ENCODE results near the gene PBX4.

PBX4 gene

GRCh38 chr19:19587771-19588170 is 30.7 kb downstream of the PBX4 start:
- no peak for DNase-seq

DNA sequence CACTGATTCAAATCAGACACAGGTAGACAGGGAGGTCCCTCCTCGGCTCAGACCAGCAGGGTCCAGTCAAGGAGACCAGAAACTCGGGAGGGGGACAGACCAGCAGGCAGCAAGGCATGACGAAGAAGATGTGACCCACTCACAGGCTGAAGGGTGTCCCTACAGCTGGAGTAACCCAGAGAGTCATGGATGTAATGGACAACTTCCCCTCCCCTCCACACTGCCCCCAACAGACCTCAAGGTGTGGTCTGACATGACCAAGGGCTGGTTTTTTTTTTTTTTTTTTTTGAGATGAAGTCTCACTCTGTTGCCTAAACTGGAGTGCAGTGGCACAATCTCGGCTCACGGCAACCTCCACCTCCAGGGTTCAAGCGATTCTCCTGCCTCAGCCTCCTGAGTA is 34.1 kb downstream of the PBX4 start:
- no peak for DNase-seq

GRCh38 chr19:19582471-19582870 is 36.0 kb downstream of the PBX4 start:
- DNase-seq, result no peak

GRCh38 chr19:19581391-19581790 is 37.1 kb downstream of the PBX4 start:
- no peak for DNase-seq

DNA sequence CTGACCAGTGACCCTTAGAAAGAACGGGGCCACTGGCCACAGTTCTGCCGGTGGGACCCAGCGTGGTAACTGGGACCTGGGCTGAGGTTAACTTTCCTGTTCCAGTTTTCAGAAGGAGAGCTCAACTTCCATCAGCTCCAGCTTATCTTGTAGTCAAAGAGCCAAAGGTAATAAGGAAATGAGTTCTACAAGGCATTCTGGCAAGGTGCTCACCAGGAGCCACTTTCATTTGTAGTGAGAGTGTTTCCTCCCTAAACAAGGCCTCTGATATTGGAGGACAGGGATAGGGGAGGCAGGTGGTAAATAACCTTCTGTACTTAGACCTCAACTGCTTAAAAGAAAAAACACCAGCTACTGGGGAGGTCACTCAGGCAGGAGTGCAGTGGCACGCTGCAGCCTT is 38.1 kb downstream of the PBX4 start:
- DNase-seq, result no peak

- DNase-seq, result no peak
Observed at GRCh38 chr19:19579533-19580361, 38.7 kb downstream of the PBX4 start.

DNA sequence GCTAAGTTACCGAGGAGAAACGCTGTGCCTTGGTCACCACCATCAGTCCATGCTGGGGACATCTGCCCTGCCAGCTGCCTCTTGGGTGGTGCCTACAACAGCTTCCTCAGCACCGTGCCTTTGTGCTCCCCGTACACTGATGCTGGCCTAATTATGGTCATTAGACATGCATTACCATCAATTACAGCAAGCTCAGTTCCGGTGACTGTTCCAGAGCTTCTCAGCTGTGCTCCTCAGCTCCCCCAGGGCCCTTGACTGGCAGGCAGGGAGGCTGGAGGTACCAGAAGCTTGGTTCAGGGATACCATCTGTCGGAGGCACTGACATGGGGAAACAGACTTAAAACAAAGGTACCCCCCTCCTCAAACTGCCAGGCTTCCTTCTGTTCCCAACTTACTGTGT is 40.2 kb downstream of the PBX4 start:
- no peak for DNase-seq

- DNase-seq, result no peak
Observed at GRCh38 chr19:19575411-19575810, 43.1 kb downstream of the PBX4 start.

DNA sequence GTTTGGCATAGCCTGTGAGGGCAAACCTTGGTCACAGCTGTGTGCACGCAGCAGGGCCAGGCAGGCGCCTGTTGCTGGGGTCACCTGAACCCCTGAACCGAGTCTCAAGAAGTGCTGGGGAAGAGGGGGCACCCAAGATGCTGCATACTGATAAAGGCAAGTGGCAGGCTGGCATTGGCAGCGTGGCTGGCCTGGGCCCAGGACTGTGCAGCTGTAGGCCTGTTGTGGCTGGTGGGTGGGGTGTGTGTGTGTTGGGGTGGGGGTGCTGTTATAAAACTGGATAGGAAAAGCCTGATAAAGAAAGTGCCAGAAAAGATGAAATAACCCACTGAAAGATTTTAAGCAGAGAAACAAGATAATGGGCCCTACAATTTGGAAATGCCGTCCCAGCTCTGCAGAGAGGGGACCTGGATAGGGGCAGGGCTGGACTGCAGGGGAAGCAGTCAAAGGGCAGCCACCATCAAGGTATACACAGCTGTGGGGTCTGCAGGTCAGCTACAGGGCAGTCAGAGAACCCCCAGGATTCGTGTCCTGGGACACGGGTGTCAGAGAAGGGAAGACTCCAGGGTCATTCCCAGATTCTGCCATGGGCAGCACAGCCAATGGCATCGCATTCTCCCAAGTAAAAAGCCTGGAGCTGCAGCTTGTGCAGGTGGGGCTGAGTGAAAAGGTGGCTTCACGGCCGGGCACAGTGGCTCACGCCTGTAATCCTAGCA is 47.3 kb downstream of the PBX4 start:
- no peak for DNase-seq

DNA sequence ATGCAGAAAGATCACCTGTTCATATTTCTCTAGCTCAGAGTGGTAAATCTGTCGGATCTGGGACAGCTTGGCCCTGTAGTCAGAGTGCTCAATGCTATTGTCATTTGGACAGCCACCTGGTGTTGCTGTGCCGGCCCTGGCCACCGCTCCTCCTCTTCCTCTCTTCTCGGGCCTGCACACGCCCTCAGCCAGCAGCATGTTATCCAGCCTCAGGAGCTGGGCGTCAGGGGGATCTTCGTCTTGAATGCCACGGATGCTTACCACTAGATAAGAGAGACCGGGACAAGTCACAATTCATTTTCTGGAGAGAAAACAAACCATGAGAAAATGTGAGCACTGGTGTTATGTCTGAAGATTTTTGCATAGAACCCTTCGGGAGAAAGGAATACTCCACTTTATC is 47.9 kb downstream of the PBX4 start:
- no peak for DNase-seq

GRCh38 chr19:19568802-19569756 is 49.4 kb downstream of the PBX4 start:
- DNase-seq, result no peak

- no peak for DNase-seq
Observed at GRCh38 chr19:19567391-19567790, 51.1 kb downstream of the PBX4 start.

GRCh38 chr19:19566306-19566705 is 52.2 kb downstream of the PBX4 start:
- DNase-seq, result no peak

- DNase-seq, result no peak
Observed at GRCh38 chr19:19563348-19563848, 55.1 kb downstream of the PBX4 start.

DNA sequence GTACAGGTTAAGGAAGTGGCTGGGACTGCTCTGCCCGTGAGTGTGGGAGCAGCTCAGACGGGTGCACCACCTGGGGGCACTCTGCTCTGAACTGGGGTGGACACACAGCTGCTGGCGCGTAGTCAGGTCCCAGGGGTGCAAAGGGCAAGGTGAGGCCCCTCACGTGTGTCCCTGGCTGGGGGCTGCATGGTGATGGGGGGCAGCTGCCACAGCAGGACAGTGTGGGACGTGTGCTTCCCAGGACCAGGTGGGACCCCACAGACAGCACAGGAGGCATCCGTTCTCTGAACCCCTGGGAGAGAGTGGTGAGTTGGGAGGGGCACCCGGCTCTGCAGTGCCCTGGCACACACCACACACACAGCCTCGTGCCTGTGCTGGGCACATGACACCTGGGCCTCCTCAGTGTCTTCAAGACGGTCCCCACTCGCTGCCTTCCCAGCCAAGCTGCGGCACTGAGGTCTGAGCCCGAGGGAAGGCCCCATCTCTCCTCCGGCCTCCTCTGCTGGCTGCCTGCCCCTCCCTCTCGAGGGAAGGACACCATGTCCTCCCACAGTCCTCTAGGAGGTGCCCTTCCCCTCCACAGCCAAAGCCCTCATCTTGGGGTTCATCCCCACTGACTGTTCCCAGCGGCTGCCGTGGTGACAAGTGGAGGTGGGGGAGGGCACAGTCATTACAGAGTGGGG is 55.7 kb downstream of the PBX4 start:
- peak; percentile 51 to 60 for DNase-seq

- DNase-seq, result no peak
Observed at GRCh38 chr19:19561946-19562664, 56.4 kb downstream of the PBX4 start.

DNA sequence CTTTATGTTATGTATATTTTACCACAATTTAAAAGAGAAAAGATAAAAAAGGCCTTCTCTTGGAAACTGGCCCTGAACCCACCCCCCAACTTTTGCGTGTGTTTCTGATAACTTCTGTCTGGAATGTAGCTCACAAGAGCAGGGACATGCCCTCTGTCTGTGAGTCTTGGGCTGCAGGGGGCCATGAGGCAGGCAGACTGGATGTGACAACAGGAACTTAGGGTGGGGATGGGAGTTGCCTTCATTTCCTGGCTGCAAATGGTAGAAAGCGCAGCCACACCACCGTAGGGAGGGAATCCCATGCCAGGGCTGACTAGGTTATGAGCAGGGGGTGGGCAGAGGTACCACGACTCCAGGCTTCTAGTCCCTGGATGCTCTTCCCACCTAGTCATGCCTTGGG is 58.6 kb downstream of the PBX4 start:
- no peak for DNase-seq

- no peak for DNase-seq
Observed at GRCh38 chr19:19558636-19559035, 59.9 kb downstream of the PBX4 start.

DNA sequence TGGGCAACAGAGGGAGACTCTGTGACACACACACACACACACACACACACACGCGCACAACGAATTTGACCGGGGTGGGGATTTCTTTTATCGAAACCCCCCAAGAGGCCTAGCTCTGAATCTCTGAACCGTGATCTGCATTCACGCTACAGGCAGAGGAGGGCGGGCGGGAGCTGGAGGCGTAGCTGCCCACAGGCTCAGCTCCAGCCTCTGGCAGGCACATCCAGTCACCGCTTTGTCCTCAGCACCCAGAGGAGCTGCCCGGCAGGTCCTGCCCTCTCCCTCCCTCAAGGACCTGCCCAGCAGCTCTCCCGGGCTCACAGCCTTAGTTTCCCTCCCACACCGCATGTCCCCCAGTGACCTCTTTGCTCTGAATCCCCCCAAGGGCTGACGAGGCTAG is 60.4 kb downstream of the PBX4 start:
- DNase-seq, result no peak

GRCh38 chr19:19554074-19555023 is 64.1 kb downstream of the PBX4 start:
- DNase-seq, result peak; percentile 50 to 51

- no peak for DNase-seq
Observed at GRCh38 chr19:19553670-19554069, 64.8 kb downstream of the PBX4 start.

All from CD4-positive, alpha-beta T cell treated with Interleukin-1 beta for 1 hour (primary cell).